Stomach (tissue), 9 donors: Measurements from ENCODE around the gene DNAJC12. TPM values are rescaled to one million over a fixed set of nuclear protein-coding genes. Genes with fewer than 3 reads are reported as not detected.

Experiments used
- DNase-seq, 2 donors: peaks; one replicate each; pipeline versions ENCODE4 v3.0.0 to v3.0.0-alpha.2; 2013 to 2019
- H3K27ac ChIP-seq, 5 donors: fragments of 200-600 bp in 4 of 5; sonication (generic) in 4 of 5; one replicate each; pipeline ENCODE4 v1.5.1; 2013 to 2019; ENCODE audit warnings: mild to moderate bottlenecking in 1 of 5, moderate library complexity in 1 of 5
- H3K27me3 ChIP-seq, 3 donors: fragments of 200-600 bp; sonication (generic); one replicate each; pipeline ENCODE4 v1.5.1; 2017 to 2019; ENCODE audit warnings: mixed run types in 1 of 3
- H3K36me3 ChIP-seq, 4 donors: fragments of 200-600 bp; sonication (generic); 1 replicate in 3 of 4; 2 replicates in 1 of 4; pipeline ENCODE4 v1.5.1; 2016 to 2019
- H3K4me1 ChIP-seq, 4 donors: fragments of 200-600 bp; sonication (generic); one replicate each; pipeline ENCODE4 v1.5.1; 2016 to 2019
- H3K4me3 ChIP-seq, 4 donors: fragments of 200-600 bp; sonication (generic) in 3 of 4; one replicate each; pipeline ENCODE4 v1.5.1; 2016 to 2019; ENCODE audit warnings: mild to moderate bottlenecking in 1 of 4
- H3K9me3 ChIP-seq, 4 donors: fragments of 200-600 bp; sonication (generic); one replicate each; pipeline ENCODE4 v1.5.1; 2016 to 2019
- EP300 ChIP-seq: sonication (generic); formaldehyde crosslinking; IDR thresholded peaks from one replicate; pipeline ENCODE4 v1.6.1; 2017; ENCODE audit warnings: antibody characterized with exemption
- POLR2A ChIP-seq, 4 donors: fragments of 450-650 bp; IDR thresholded peaks; one replicate each; pipeline ENCODE4 v1.6.1; 2016; ENCODE audit warnings: antibody characterized with exemption in 4 of 4, control low read depth in 2 of 4, mild to moderate bottlenecking in 1 of 4, moderate library complexity in 1 of 4
- POLR2AphosphoS5 ChIP-seq, 3 donors: sonication (generic); formaldehyde crosslinking; IDR thresholded peaks; one replicate each; pipeline ENCODE4 v1.6.1; 2016; ENCODE audit warnings: antibody characterized with exemption in 3 of 3
- WGBS, 5 donors: extraction: QIAGEN DNeasy Blood & Tissue Kit in 3 of 5; methylation state at CpG; one replicate each; pipeline versions ENCODE4 v1.1.5 to v1.1.7; 2013 to 2018; 5-methylcytosine and 5-hydroxymethylcytosine counted together
- intact Hi-C: fragments of 100-400 bp; cut with DNase I; formaldehyde crosslinking; loops from one replicate; pipeline ENCODE4 v1.15.1; 2023; ENCODE audit warnings: low total_unique reads
- polyA plus RNA-seq, 3 donors: library from polyadenylated mRNA; stranded (reverse); fragments of 200-250 nt; gene quantifications; one replicate each; pipeline ENCODE4 v1.2.3, GENCODE V29; 2013
- total RNA-seq, 5 donors: library from RNA; depleted of rRNA; stranded (reverse); fragments of >200 nt; gene quantifications; one replicate each; pipeline versions ENCODE4 v1.1.0 to v1.2.3, GENCODE V29; 2014 to 2016
- TF ChIP-seq, protein P1 (sequence below), 7 experiments: fragments of 450-650 bp in 4 of 7; fragments of 200-600 bp in 3 of 7; sonication (generic) in 3 of 7; IDR thresholded peaks; one replicate each; pipeline ENCODE4 v1.5.1; 2016 to 2019; ENCODE audit warnings: antibody characterized with exemption in 7 of 7, control low read depth in 2 of 7, mild to moderate bottlenecking in 1 of 7
- donor health status: healthy with polysubstance abuse.
- donor health status: Bipolar disorder and iron deficiency.
- donor health status: healthy.

Gene DNAJC12
- total and polyA plus RNA-seq, 8 donors, result 0.43 to 12.5 (median 4.3) TPM; not detected in 2

GRCh38 chr10:67861750-67862432 is 23.9 kb upstream of the DNAJC12 start:
- Histone ChIP-seq H3K4me3 (no peak overlapping the region), H3K4me1 (no peaks in the 10 kb centered on the region), H3K36me3 (no peaks in the 10 kb centered on the region), H3K27me3 (no peaks in the 10 kb centered on the region), H3K27ac (no peak overlapping the region), H3K9me3 (no peaks in the 10 kb centered on the region)
- TF ChIP-seq EP300 (no peak), POLR2A (IDR thresholded peaks at IDR 0.05) (no peak), POLR2AphosphoS5 (IDR thresholded peaks at IDR 0.05) (no peak)
- TF ChIP-seq, protein P1, sequence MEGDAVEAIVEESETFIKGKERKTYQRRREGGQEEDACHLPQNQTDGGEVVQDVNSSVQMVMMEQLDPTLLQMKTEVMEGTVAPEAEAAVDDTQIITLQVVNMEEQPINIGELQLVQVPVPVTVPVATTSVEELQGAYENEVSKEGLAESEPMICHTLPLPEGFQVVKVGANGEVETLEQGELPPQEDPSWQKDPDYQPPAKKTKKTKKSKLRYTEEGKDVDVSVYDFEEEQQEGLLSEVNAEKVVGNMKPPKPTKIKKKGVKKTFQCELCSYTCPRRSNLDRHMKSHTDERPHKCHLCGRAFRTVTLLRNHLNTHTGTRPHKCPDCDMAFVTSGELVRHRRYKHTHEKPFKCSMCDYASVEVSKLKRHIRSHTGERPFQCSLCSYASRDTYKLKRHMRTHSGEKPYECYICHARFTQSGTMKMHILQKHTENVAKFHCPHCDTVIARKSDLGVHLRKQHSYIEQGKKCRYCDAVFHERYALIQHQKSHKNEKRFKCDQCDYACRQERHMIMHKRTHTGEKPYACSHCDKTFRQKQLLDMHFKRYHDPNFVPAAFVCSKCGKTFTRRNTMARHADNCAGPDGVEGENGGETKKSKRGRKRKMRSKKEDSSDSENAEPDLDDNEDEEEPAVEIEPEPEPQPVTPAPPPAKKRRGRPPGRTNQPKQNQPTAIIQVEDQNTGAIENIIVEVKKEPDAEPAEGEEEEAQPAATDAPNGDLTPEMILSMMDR (IDR thresholded peaks at IDR 0.05), result no peak
- no peak for DNase-seq
- WGBS, 5 donors, result 68 to 86% (median 72%) methylated on average over 4 of the region's 4 CpGs
- intact Hi-C loops, result no loop called here

DNA sequence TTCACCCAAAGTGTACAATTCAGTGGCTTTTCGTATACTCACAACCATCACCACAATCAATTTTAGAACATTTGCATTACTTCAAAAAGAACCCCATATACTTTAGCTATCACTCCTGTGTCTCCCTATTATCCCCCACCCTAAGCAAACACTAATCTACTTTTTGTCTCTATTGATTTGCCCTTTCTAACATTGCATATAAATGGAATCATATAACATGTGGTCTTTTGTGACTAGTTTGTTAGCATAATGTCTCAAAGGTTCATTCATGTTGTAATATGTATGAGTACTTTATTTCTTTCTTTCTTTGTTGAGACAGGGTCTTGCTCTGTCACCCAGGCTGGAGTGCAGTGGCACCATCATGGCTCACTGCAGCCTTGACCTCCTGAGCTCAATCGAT is 21.0 kb upstream of the DNAJC12 start:
- Histone ChIP-seq H3K4me1 (peaks cover 0 to 3% (median 0%) of the 10 kb centered on the region in 4 donors), H3K27me3 (no peaks in the 10 kb centered on the region), H3K27ac (no peak overlapping the region), H3K9me3 (no peaks in the 10 kb centered on the region), H3K36me3 (no peaks in the 10 kb centered on the region), H3K4me3 (no peak overlapping the region)
- TF ChIP-seq POLR2AphosphoS5 (IDR thresholded peaks at IDR 0.05) (no peak), POLR2A (IDR thresholded peaks at IDR 0.05) (no peak), EP300 (no peak)
- TF ChIP-seq, protein P1 (IDR thresholded peaks at IDR 0.05), result no peak
- intact Hi-C loops, result loop anchor here (10.0 kb wide), 1 partner anchor 296 kb away; no protein-coding TSS in a partner anchor
- 87 to 96% (median 95%) methylated on average over 2 of the region's 2 CpGs for WGBS, 5 donors
- DNase-seq, result no peak

DNA sequence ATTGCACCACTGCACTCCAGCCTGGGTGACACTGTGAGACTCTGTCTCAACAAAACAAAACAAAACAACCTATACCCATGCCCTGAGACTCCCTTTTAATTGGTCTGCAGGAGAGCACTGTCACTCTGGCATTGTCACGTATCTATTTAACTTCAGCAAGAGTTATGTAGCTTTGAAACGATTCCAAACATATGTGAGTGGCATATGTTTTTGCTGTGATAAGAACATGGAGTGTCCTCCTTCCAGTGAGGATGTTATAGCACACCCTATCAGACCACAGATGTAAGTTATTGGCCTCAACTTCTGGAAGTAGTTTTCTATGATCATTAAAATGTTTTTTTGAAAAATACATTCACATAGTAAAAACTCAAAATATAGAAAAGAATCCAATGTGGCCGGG is 15.5 kb upstream of the DNAJC12 start:
- TF ChIP-seq, protein P1 (IDR thresholded peaks at IDR 0.05), result no peak
- TF ChIP-seq POLR2AphosphoS5 (IDR thresholded peaks at IDR 0.05), result no peak
- TF ChIP-seq EP300, result no peak
- TF ChIP-seq POLR2A (IDR thresholded peaks at IDR 0.05), result no peak
- Histone ChIP-seq H3K36me3 (no peaks in the 10 kb centered on the region), H3K4me3 (no peak overlapping the region), H3K9me3 (no peaks in the 10 kb centered on the region), H3K27me3 (no peaks in the 10 kb centered on the region), H3K27ac (no peak overlapping the region), H3K4me1 (peaks cover 4 to 16% (median 9%) of the 10 kb centered on the region in 4 donors)
- DNase-seq, result no peak
- 74 to 88% (median 79%) methylated on average over 3 of the region's 3 CpGs for WGBS, 5 donors
- intact Hi-C loops, result loop anchor here (10.0 kb wide), 1 partner anchor 301 kb away; no protein-coding TSS in a partner anchor

GRCh38 chr10:67852761-67853160 is 14.8 kb upstream of the DNAJC12 start:
- intact Hi-C loops, result loop anchor here (10.0 kb wide), 1 partner anchor 302 kb away; no protein-coding TSS in a partner anchor
- H3K27me3 ChIP-seq, result no peaks in the 10 kb centered on the region
- H3K9me3 ChIP-seq, result no peaks in the 10 kb centered on the region
- TF ChIP-seq POLR2AphosphoS5 (IDR thresholded peaks at IDR 0.05), result no peak
- TF ChIP-seq POLR2A (IDR thresholded peaks at IDR 0.05), result no peak
- no peak for TF ChIP-seq EP300
- TF ChIP-seq, protein P1 (IDR thresholded peaks at IDR 0.05), result no peak
- no peak for DNase-seq
- 43 to 55% (median 49%) methylated on average over 5 of the region's 5 CpGs for WGBS, 5 donors
- H3K4me1 ChIP-seq, result peaks cover 4 to 16% (median 9%) of the 10 kb centered on the region in 4 donors
- H3K36me3 ChIP-seq, result no peaks in the 10 kb centered on the region
- no peak overlapping the region for H3K4me3 ChIP-seq
- H3K27ac ChIP-seq, result no peak overlapping the region
